Activated CD4-positive, alpha-beta memory T cell treated with anti-CD3 and anti-CD28 coated beads, Interleukin-2, amount 10 ng/mL, durations not matched to agents 7 days and 5 days (primary cell): Measurements from ENCODE around the gene CRB3. TPM values are rescaled to one million over a fixed set of nuclear protein-coding genes. Genes with fewer than 3 reads are reported as not detected.

Source experiments
- CTCF ChIA-PET: fragments of 350-600 bp; sonication (Branson Sonifier 250); formaldehyde crosslinking; loops from one replicate; lab custom pipeline; 2021; ENCODE audit warnings: antibody characterized with exemption, inconsistent platforms; lab: Charles Lee
- POLR2A ChIA-PET: fragments of 350-600 bp; sonication (Branson Sonifier 250); formaldehyde crosslinking; loops from one replicate; lab custom pipeline; 2021; ENCODE audit warnings: antibody characterized with exemption; lab: Charles Lee
- DNase-seq: peaks from one replicate; pipeline ENCODE4 v3.0.0-alpha.2; 2020
- H3K27ac Mint-ChIP-seq: one replicate; pipeline ENCODE4 v1.8.0; 2021; ENCODE audit warnings: mild to moderate bottlenecking, mixed read lengths
- H3K27me3 Mint-ChIP-seq: one replicate; pipeline ENCODE4 v1.8.0; 2021; ENCODE audit warnings: mixed read lengths
- H3K36me3 Mint-ChIP-seq: one replicate; pipeline ENCODE4 v1.8.0; 2021; ENCODE audit warnings: low read depth, mixed read lengths
- H3K4me1 Mint-ChIP-seq: one replicate; pipeline ENCODE4 v1.8.0; 2021; ENCODE audit warnings: mixed read lengths
- H3K4me3 Mint-ChIP-seq: one replicate; pipeline ENCODE4 v1.8.0; 2021; ENCODE audit warnings: mild to moderate bottlenecking, mixed read lengths
- H3K9me3 Mint-ChIP-seq: one replicate; pipeline ENCODE4 v1.8.0; 2021; ENCODE audit warnings: mixed read lengths
- total RNA-seq, 2 experiments: library from RNA; stranded (reverse); gene quantifications; one replicate each; pipeline ENCODE4 v1.2.3, GENCODE V29; 2021

CRB3 gene
- total RNA-seq, 2 experiments from 2014 or later, result 0.63 to 0.93 TPM

- no peak overlapping the region for H3K27ac Mint-ChIP-seq
- H3K27me3 Mint-ChIP-seq, result no peaks in the 10 kb centered on the region
- POLR2A ChIA-PET, result interaction anchor here (2.3 kb wide), 1 partner anchor 52 kb away, joined by 6 read pairs; the partner anchor contains the start of gene KHSRP
- no peak for DNase-seq
- no peak overlapping the region for H3K4me3 Mint-ChIP-seq
- CTCF ChIA-PET, result no interaction called here
- peaks cover 30% of the 10 kb centered on the region for H3K36me3 Mint-ChIP-seq
- H3K4me1 Mint-ChIP-seq, result peaks cover 24% of the 10 kb centered on the region
- H3K9me3 Mint-ChIP-seq, result no peaks in the 10 kb centered on the region
Measured at GRCh38 chr19:6476896-6477431, 12.9 kb downstream of the CRB3 start.

GRCh38 chr19:6478815-6479214 lies 14.7 kb downstream of the CRB3 start:
- H3K4me3 Mint-ChIP-seq, result no peak overlapping the region
- no peak overlapping the region for H3K27ac Mint-ChIP-seq
- POLR2A ChIA-PET, result no interaction called here
- H3K9me3 Mint-ChIP-seq, result no peaks in the 10 kb centered on the region
- CTCF ChIA-PET, result no interaction called here
- no peak for DNase-seq
- peaks cover 28% of the 10 kb centered on the region for H3K36me3 Mint-ChIP-seq
- H3K4me1 Mint-ChIP-seq, result peaks cover 39% of the 10 kb centered on the region
- no peaks in the 10 kb centered on the region for H3K27me3 Mint-ChIP-seq

GRCh38 chr19:6479836-6480398 lies 15.8 kb downstream of the CRB3 start:
- Mint-ChIP-seq H3K4me1 (peaks cover 39% of the 10 kb centered on the region), H3K36me3 (peaks cover 21% of the 10 kb centered on the region), H3K4me3 (peak overlapping the region; percentile 98), H3K27me3 (no peaks in the 10 kb centered on the region), H3K27ac (peak overlapping the region; percentile 68), H3K9me3 (no peaks in the 10 kb centered on the region)
- CTCF ChIA-PET, result interaction anchor here (1.8 kb wide), 1 partner anchor 8 kb away, joined by 8 read pairs; no protein-coding TSS in a partner anchor
- no peak for DNase-seq
- POLR2A ChIA-PET, result interaction anchor here (2.7 to 3.0 kb wide), 2 partner anchors 19 to 20 kb away, joined by 19 to 23 read pairs; partner anchors contain the start of gene SLC25A23

GRCh38 chr19:6480848-6481415 lies 16.9 kb downstream of the CRB3 start:
- H3K27ac Mint-ChIP-seq, result peak overlapping the region; percentile 95
- no peak for DNase-seq
- peak overlapping the region; percentile 98 for H3K4me3 Mint-ChIP-seq
- no peaks in the 10 kb centered on the region for H3K9me3 Mint-ChIP-seq
- POLR2A ChIA-PET, result interaction anchor here (0.7 to 3.0 kb wide), 28 partner anchors 8 to 383 kb away, joined by 3 to 23 read pairs (median 5); partner anchors contain the start of genes ALKBH7, CD70, GTF2F1 and KHSRP
- peaks cover 18% of the 10 kb centered on the region for H3K36me3 Mint-ChIP-seq
- H3K4me1 Mint-ChIP-seq, result peaks cover 39% of the 10 kb centered on the region
- no peaks in the 10 kb centered on the region for H3K27me3 Mint-ChIP-seq
- CTCF ChIA-PET, result interaction anchor here (0.5 to 1.8 kb wide), 18 partner anchors 8 to 775 kb away, joined by 3 to 12 read pairs (median 4); partner anchors contain the start of genes CRB3 and SLC25A23

- ChIA-PET CTCF (interaction anchor here (0.6 to 1.8 kb wide), 18 partner anchors 8 to 408 kb away, joined by 3 to 12 read pairs (median 4); partner anchors contain the start of genes CRB3 and SLC25A23), POLR2A (interaction anchor here (0.6 to 3.0 kb wide), 31 partner anchors 8 to 382 kb away, joined by 3 to 23 read pairs (median 5); partner anchors contain the start of genes ALKBH7, CD70, GPR108 and GTF2F1)
- peaks cover 39% of the 10 kb centered on the region for H3K4me1 Mint-ChIP-seq
- DNase-seq, result peak; percentile 83
- H3K4me3 Mint-ChIP-seq, result peak within 1 kb of the TSS; percentile 98
- no peaks in the 10 kb centered on the region for H3K27me3 Mint-ChIP-seq
- H3K27ac Mint-ChIP-seq, result peak within 1 kb of the TSS; percentile 95
- no peaks in the 10 kb centered on the region for H3K9me3 Mint-ChIP-seq
- peaks cover 12% of the 10 kb centered on the region for H3K36me3 Mint-ChIP-seq
Measured at GRCh38 chr19:6481541-6482342, 17.7 kb downstream of the CRB3 start, which contains the start of gene DENND1C. DENND1C (minus strand) TSS chr19:6481787; CDS start chr19:6481695, 92 bp downstream.

GRCh38 chr19:6482343-6482686 lies 18.2 kb downstream of the CRB3 start:
- no peaks in the 10 kb centered on the region for H3K9me3 Mint-ChIP-seq
- H3K36me3 Mint-ChIP-seq, result peaks cover 6% of the 10 kb centered on the region
- H3K4me1 Mint-ChIP-seq, result peaks cover 39% of the 10 kb centered on the region
- peak overlapping the region; percentile 98 for H3K4me3 Mint-ChIP-seq
- POLR2A ChIA-PET, result interaction anchor here (0.6 to 3.0 kb wide), 14 partner anchors 9 to 373 kb away, joined by 3 to 23 read pairs (median 10); partner anchors contain the start of genes ALKBH7, GPR108 and SLC25A23
- CTCF ChIA-PET, result interaction anchor here (0.6 to 1.8 kb wide), 2 partner anchors 29 to 35 kb away, joined by 3 to 11 read pairs; no protein-coding TSS in a partner anchor
- DNase-seq, result no peak
- H3K27ac Mint-ChIP-seq, result peak overlapping the region; percentile 95
- H3K27me3 Mint-ChIP-seq, result no peaks in the 10 kb centered on the region

- no peak overlapping the region for H3K4me3 Mint-ChIP-seq
- ChIA-PET POLR2A (interaction anchor here (0.5 to 1.5 kb wide), 3 partner anchors 35 to 123 kb away, joined by 3 to 4 read pairs (median 3); no protein-coding TSS in a partner anchor), CTCF (interaction anchor here (0.7 kb wide), 1 partner anchor 21 kb away, joined by 3 read pairs; no protein-coding TSS in a partner anchor)
- H3K36me3 Mint-ChIP-seq, result peaks cover 6% of the 10 kb centered on the region
- H3K9me3 Mint-ChIP-seq, result no peaks in the 10 kb centered on the region
- H3K27ac Mint-ChIP-seq, result peak overlapping the region; percentile 16
- H3K4me1 Mint-ChIP-seq, result peaks cover 39% of the 10 kb centered on the region
- no peak for DNase-seq
- H3K27me3 Mint-ChIP-seq, result no peaks in the 10 kb centered on the region
Measured at GRCh38 chr19:6483235-6483634, 19.2 kb downstream of the CRB3 start.

- Mint-ChIP-seq H3K4me1 (peaks cover 41% of the 10 kb centered on the region), H3K4me3 (no peak overlapping the region), H3K27me3 (no peaks in the 10 kb centered on the region), H3K27ac (no peak overlapping the region), H3K36me3 (peaks cover 4% of the 10 kb centered on the region), H3K9me3 (no peaks in the 10 kb centered on the region)
- POLR2A ChIA-PET, result no interaction called here
- DNase-seq, result no peak
- CTCF ChIA-PET, result no interaction called here
Measured at GRCh38 chr19:6484230-6484629, 20.2 kb downstream of the CRB3 start.

- H3K9me3 Mint-ChIP-seq, result no peaks in the 10 kb centered on the region
- H3K4me1 Mint-ChIP-seq, result peaks cover 41% of the 10 kb centered on the region
- DNase-seq, result no peak
- H3K4me3 Mint-ChIP-seq, result no peak overlapping the region
- H3K27ac Mint-ChIP-seq, result no peak overlapping the region
- ChIA-PET POLR2A (no interaction called here), CTCF (no interaction called here)
- peaks cover 4% of the 10 kb centered on the region for H3K36me3 Mint-ChIP-seq
- no peaks in the 10 kb centered on the region for H3K27me3 Mint-ChIP-seq
Measured at GRCh38 chr19:6484831-6485230, 20.8 kb downstream of the CRB3 start.

- ChIA-PET POLR2A (interaction anchor here (1.0 to 2.2 kb wide), 4 partner anchors 8 to 65 kb away, joined by 3 to 13 read pairs (median 6); partner anchors contain the start of genes DENND1C, KHSRP and TUBB4A), CTCF (interaction anchor here (0.6 to 1.7 kb wide), 3 partner anchors 8 to 769 kb away, joined by 3 to 5 read pairs (median 3); partner anchors contain the start of genes DENND1C and LONP1)
- DNase-seq, result peak; percentile 39
- H3K27me3 Mint-ChIP-seq, result no peaks in the 10 kb centered on the region
- no peaks in the 10 kb centered on the region for H3K36me3 Mint-ChIP-seq
- peak overlapping the region; percentile 81 for H3K27ac Mint-ChIP-seq
- H3K9me3 Mint-ChIP-seq, result peaks cover 8% of the 10 kb centered on the region
- H3K4me1 Mint-ChIP-seq, result peaks cover 17% of the 10 kb centered on the region
- peak overlapping the region; percentile 67 for H3K4me3 Mint-ChIP-seq
Measured at GRCh38 chr19:6489278-6490061, 25.4 kb downstream of the CRB3 start.

- Mint-ChIP-seq H3K9me3 (peaks cover 8% of the 10 kb centered on the region), H3K4me3 (peak overlapping the region; percentile 67), H3K27ac (peak overlapping the region; percentile 81), H3K27me3 (no peaks in the 10 kb centered on the region), H3K36me3 (no peaks in the 10 kb centered on the region), H3K4me1 (peaks cover 17% of the 10 kb centered on the region)
- POLR2A ChIA-PET, result interaction anchor here (1.0 to 2.2 kb wide), 4 partner anchors 9 to 65 kb away, joined by 3 to 13 read pairs (median 6); partner anchors contain the start of genes DENND1C, KHSRP and TUBB4A
- CTCF ChIA-PET, result interaction anchor here (1.7 kb wide), 1 partner anchor 27 kb away, joined by 5 read pairs; no protein-coding TSS in a partner anchor
- no peak for DNase-seq
Measured at GRCh38 chr19:6490134-6490533, 26.1 kb downstream of the CRB3 start.
